A673 (cell line): ENCODE measurements around the gene HMGXB4. TPM values are rescaled to one million over a fixed set of nuclear protein-coding genes. Genes with fewer than 3 reads are reported as not detected.

Source experiments
- BruUV-seq: library from RNA; stranded (reverse); fragments of 400-500 nt; replicated peaks from 2 replicates; lab custom pipeline; 2021; lab: Mats Ljungman, UMichigan
- CTCF ChIA-PET: fragments of 300-600 bp; sonication (Branson Sonifier 250); formaldehyde crosslinking; loops from one replicate; lab custom pipeline; 2022; ENCODE audit warnings: antibody characterized with exemption; lab: Charles Lee
- POLR2A ChIA-PET: fragments of 300-600 bp; sonication (Branson Sonifier 250); formaldehyde crosslinking; loops from one replicate; lab custom pipeline; 2022; ENCODE audit warnings: antibody characterized with exemption; ENCODE audit not compliant: low non-redundant PET; lab: Charles Lee
- DNase-seq: peaks from one replicate; pipeline ENCODE4 v3.0.0-alpha.2; 2015; ENCODE audit warnings: low spot score
- H3K27ac ChIP-seq: fragments of 200-600 bp; sonication (generic); 2 replicates; pipeline ENCODE4 v1.5.1; 2016; ENCODE audit warnings: mixed run types, low read depth, mild to moderate bottlenecking, mixed read lengths, antibody characterized with exemption, low read length; ENCODE audit not compliant: poor library complexity, severe bottlenecking
- H3K27me3 ChIP-seq: fragments of 200-600 bp; sonication (generic); replicated peaks from 2 replicates; pipeline ENCODE4 v1.6.1; 2017; ENCODE audit warnings: mixed run types, low read depth, mild to moderate bottlenecking, mixed read lengths, antibody characterized with exemption, low read length; ENCODE audit not compliant: insufficient read depth, poor library complexity
- H3K36me3 ChIP-seq: fragments of 200-600 bp; sonication (generic); 2 replicates; pipeline ENCODE4 v1.6.1; 2016; ENCODE audit warnings: mixed run types, mild to moderate bottlenecking, mixed read lengths, antibody characterized with exemption, low read length; ENCODE audit not compliant: insufficient read depth, poor library complexity, severe bottlenecking
- H3K4me1 ChIP-seq: fragments of 200-600 bp; sonication (generic); 2 replicates; pipeline ENCODE4 v1.6.1; 2017; ENCODE audit warnings: mixed run types, mild to moderate bottlenecking, mixed read lengths, antibody characterized with exemption, low read length; ENCODE audit not compliant: insufficient read depth, poor library complexity, severe bottlenecking
- H3K4me3 ChIP-seq: fragments of 200-600 bp; sonication (generic); 2 replicates; pipeline ENCODE4 v1.5.1; 2016; ENCODE audit warnings: low read depth, mixed run types, mild to moderate bottlenecking, mixed read lengths, low read length; ENCODE audit not compliant: poor library complexity, severe bottlenecking
- H3K9me3 ChIP-seq: fragments of 200-600 bp; sonication (generic); 2 replicates; pipeline ENCODE4 v1.6.1; 2016; ENCODE audit warnings: mixed run types, low read depth, mild to moderate bottlenecking, mixed read lengths, antibody characterized with exemption, low read length; ENCODE audit not compliant: poor library complexity, severe bottlenecking
- EZH2 ChIP-seq: fragments of 200-600 bp; sonication (generic); IDR thresholded peaks from 2 replicates; pipeline ENCODE4 v1.6.1; 2017; ENCODE audit warnings: borderline replicate concordance, low read depth, mild to moderate bottlenecking, mixed read lengths, antibody characterized with exemption, low read length; ENCODE audit not compliant: poor library complexity, severe bottlenecking
- intact Hi-C: fragments of 100-400 bp; cut with micrococcal nuclease; formaldehyde crosslinking; loops from one replicate; pipeline ENCODE4 v1.10.0; 2022; ENCODE audit not compliant: unreplicated experiment
- total RNA-seq: library from RNA; stranded (reverse); gene quantifications from 2 replicates; pipeline ENCODE4 v1.2.3, GENCODE V29; 2021
- TF ChIP-seq, protein P1 (sequence below): fragments of 300-800, 200-600 bp; sonication (generic); conservative IDR thresholded peaks from 2 replicates; pipeline ENCODE4 v1.5.1; 2017; ENCODE audit warnings: low read depth, mild to moderate bottlenecking, antibody characterized with exemption, low read length, moderate library complexity, mixed read lengths

Gene HMGXB4
- total RNA-seq, 1 experiment from 2014 or later: 52.7 TPM

DNA sequence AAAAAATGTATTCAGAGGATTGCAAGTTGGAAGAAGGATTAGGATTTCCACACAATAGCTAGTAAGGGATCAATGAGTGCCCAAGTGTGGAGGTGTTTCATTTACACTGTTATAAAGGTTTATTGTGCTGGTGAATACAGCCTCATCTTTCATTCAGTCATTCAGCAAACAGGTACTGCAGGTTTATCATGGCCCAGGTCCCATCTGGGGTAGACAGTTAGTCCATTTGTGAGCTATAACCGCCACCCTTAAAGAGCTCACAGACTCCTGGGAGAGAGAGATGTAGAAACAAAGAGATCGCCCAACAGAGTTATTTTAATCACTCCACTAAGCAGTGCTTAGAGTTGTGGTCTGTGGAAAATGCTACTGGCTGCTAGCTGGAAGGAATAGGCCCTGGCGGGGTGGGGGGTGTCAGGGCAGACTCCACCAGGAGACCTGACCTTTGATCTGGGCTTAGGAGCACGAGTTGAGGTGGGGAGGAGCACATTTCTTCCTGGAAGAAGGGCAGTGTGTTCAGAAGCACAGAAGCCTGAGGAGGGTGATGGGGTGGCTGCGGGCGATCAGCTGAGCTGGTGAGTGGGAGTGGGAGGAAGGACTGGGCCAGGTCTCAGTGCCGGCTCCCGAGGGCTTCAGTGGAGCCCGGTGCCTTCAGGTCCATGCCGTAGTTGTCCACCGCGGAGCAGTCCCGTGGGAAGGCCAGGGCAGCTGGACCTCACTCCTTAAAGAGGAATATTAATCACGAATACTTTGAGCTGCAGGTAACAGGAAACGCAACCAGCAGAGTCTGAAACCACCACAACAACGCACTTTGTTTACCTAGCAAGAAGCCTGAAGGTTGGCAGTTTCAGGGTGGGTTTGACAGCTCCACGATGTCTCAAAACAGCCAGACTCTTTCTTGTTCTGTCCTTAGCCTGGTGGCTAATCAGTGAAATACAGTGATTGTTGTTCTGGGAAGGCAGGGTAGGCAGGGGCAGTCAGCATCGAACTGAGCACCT lies 53.6 kb downstream of the HMGXB4 start:
- Histone ChIP-seq H3K27me3 (no peaks in the 10 kb centered on the region), H3K36me3 (no peaks in the 10 kb centered on the region), H3K9me3 (no peaks in the 10 kb centered on the region), H3K27ac (no peak overlapping the region), H3K4me3 (no peak overlapping the region), H3K4me1 (peaks cover 7% of the 10 kb centered on the region)
- DNase-seq: no peak
- POLR2A ChIA-PET: no interaction called here
- CTCF ChIA-PET: no interaction called here
- BruUV-seq: no TSS peak
- intact Hi-C loops: no loop called here
- no peak for TF ChIP-seq EZH2
- TF ChIP-seq, protein P1, sequence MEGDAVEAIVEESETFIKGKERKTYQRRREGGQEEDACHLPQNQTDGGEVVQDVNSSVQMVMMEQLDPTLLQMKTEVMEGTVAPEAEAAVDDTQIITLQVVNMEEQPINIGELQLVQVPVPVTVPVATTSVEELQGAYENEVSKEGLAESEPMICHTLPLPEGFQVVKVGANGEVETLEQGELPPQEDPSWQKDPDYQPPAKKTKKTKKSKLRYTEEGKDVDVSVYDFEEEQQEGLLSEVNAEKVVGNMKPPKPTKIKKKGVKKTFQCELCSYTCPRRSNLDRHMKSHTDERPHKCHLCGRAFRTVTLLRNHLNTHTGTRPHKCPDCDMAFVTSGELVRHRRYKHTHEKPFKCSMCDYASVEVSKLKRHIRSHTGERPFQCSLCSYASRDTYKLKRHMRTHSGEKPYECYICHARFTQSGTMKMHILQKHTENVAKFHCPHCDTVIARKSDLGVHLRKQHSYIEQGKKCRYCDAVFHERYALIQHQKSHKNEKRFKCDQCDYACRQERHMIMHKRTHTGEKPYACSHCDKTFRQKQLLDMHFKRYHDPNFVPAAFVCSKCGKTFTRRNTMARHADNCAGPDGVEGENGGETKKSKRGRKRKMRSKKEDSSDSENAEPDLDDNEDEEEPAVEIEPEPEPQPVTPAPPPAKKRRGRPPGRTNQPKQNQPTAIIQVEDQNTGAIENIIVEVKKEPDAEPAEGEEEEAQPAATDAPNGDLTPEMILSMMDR: no peak

DNA sequence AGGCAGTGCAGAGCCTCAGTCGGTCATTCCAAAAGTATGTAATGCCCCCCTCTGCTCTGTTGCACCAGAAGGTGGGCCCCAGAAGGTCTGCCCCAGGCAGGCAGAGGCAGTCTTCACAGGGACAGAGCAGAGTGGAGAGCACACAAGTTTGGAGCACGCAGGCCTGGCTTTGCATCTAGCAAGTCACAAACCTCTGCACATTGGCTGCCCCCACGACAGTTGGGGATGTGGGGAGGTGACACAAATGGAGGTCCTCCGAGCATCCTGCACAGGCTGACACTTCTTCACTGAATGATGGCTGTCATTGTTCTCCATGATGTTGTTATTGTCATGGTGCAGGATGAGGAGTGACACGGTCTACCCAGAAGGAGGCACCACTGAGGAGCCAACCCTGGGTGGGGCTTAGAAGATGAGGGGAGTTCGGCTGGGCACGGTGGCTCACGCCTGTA lies 54.3 kb downstream of the HMGXB4 start:
- H3K4me3 ChIP-seq: no peak overlapping the region
- H3K36me3 ChIP-seq: no peaks in the 10 kb centered on the region
- H3K4me1 ChIP-seq: peaks cover 2% of the 10 kb centered on the region
- H3K27ac ChIP-seq: no peak overlapping the region
- no peak for DNase-seq
- intact Hi-C loops: no loop called here
- H3K27me3 ChIP-seq: no peaks in the 10 kb centered on the region
- POLR2A ChIA-PET: no interaction called here
- BruUV-seq: no TSS peak
- no peak for TF ChIP-seq EZH2
- TF ChIP-seq, protein P1: no peak
- H3K9me3 ChIP-seq: no peaks in the 10 kb centered on the region
- CTCF ChIA-PET: no interaction called here

DNA sequence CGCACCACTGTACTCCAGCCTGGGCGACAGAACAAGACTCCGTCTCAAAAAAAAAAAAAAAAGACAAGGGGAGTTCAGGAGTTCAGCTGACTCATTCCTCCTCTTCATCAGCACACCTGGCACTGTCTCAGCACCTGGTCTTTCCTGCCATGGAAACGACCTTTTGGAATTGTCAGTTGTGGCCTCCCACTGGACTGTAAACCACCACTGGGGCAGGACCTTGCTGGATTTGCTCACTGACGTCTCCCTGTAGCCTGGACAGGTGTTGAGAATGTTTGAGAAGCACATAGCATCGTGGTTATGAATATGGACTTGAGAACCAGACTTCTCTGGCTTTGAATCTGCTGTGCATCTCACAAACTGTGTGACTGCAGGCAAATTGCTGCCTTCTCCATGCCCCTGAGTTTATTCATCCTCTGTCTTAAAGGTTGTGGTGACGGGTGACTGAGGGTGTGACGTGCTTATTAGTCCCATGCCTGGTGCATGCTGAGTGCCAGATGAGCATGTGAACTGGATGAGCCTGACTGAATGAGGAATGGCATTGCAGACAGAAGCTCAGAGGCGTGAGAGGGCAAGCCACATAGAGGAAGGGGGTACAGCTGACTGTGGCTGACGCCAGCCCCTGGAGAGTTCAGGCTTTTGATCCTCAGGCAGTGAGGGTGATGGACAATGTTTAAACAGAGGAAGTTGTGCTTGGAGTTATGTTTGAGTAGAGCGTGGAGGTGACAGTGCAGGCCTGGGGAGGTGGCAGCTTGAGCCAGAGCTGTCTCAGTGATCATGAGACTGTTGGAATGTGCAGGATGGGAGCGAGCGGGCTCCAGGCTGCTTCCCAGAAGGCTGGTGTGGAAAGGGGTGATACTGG lies 55.1 kb downstream of the HMGXB4 start:
- Histone ChIP-seq H3K27ac (peak overlapping the region; percentile 23), H3K36me3 (no peaks in the 10 kb centered on the region), H3K9me3 (no peaks in the 10 kb centered on the region), H3K27me3 (no peaks in the 10 kb centered on the region), H3K4me1 (no peaks in the 10 kb centered on the region), H3K4me3 (no peak overlapping the region)
- no peak for TF ChIP-seq EZH2
- TF ChIP-seq, protein P1: no peak
- CTCF ChIA-PET: no interaction called here
- no TSS peak for BruUV-seq
- intact Hi-C loops: no loop called here
- no peak for DNase-seq
- POLR2A ChIA-PET: no interaction called here
